Myocyte (in vitro differentiated cells): ENCODE results near the gene PLXNA4. TPM values are rescaled to one million over a fixed set of nuclear protein-coding genes. Genes with fewer than 3 reads are reported as not detected.
"Not testable (repeated sequence)": the region's sequence is repeated elsewhere in the genome, so short reads cannot be mapped to it uniquely, and the experiment has no call there.

ENCODE experiments used
- DNase-seq: peaks from one replicate; pipeline ENCODE4 v3.0.0-alpha.2; 2012; ENCODE audit warnings: low read depth
- total RNA-seq: library from RNA; depleted of rRNA; stranded (reverse); fragments of >200 nt; gene quantifications from 2 replicates; pipeline ENCODE4 v1.2.3, GENCODE V29; 2014

The PLXNA4 gene
- total RNA-seq, 1 donor from 2014 or later: 0.05 TPM

- no peak for DNase-seq
Measured at GRCh38 chr7:132183781-132184380, 392.4 kb downstream of the PLXNA4 start.

- no peak for DNase-seq
Measured at GRCh38 chr7:132182992-132183391, 393.3 kb downstream of the PLXNA4 start.

DNA sequence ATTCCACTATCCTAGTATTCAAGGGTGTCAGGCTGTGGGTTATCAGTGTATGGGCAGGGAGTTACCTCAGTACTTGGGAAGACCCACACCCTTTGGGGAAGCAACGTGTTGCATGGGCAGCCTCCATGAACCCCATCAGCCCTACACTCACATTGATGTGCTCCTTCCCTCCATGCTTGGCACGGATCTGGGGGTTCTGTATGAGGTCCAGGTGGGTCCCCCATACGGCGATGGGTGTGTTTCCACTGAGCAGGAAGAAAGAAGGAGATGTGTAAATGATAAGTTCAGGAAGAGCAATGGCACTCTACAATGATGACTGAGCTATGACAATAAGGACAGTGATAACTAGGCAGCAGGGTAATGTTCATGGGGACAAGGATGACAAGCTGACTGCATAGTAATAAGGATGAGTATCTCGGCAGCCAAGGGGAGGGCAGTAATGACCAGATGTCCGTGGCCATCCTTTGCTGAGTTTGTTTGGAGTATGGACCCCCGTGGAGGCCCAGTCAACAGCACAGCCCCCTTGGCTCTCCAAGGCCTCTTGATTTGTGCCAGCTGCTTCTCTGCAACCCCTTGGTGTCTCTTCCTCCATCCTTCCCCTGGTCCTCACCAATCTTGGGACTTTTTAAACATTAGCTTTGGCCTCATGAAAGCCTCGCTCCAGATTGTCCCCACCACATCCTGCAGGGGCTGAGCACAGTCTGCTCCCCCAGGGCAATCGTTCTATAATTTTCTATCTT lies 394.2 kb downstream of the PLXNA4 start:
- DNase-seq: no peak

GRCh38 chr7:132181371-132181770 lies 394.9 kb downstream of the PLXNA4 start:
- no peak for DNase-seq

GRCh38 chr7:132180481-132180880 lies 395.8 kb downstream of the PLXNA4 start:
- no peak for DNase-seq

GRCh38 chr7:132179681-132180080 lies 396.6 kb downstream of the PLXNA4 start:
- DNase-seq: no peak

GRCh38 chr7:132179080-132179430 lies 397.2 kb downstream of the PLXNA4 start:
- DNase-seq: no peak

DNA sequence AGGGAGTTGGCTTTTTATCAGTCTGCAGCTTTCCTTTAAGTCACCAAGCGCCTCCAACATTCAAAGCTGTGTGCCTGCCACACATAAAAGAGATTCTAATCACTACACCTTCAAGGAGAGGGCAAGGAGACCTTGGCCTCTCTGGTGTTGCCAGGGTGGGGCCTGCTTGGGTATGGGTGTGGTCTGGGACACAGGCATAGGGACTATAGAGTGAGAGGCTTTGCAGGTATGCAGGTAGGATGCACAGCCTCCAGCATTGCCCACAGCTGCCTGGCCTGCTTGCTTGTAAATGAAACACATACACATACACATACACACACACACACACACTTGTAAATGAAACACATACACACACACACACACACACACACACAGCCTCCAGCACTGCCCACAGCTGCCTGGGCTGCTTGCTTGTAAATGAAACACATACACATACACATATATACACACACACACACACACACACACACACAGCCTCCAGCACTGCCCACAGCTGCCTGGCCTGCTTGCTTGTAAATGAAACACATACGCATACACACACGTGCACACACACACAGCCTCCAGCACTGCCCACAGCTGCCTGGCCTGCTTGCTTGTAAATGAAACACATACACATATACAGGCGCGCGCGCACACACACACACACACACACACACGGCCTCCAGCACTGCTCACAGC lies 397.7 kb downstream of the PLXNA4 start:
- DNase-seq: not testable (repeated sequence)

- DNase-seq: no peak
Measured at GRCh38 chr7:132177708-132178401, 398.4 kb downstream of the PLXNA4 start.

DNA sequence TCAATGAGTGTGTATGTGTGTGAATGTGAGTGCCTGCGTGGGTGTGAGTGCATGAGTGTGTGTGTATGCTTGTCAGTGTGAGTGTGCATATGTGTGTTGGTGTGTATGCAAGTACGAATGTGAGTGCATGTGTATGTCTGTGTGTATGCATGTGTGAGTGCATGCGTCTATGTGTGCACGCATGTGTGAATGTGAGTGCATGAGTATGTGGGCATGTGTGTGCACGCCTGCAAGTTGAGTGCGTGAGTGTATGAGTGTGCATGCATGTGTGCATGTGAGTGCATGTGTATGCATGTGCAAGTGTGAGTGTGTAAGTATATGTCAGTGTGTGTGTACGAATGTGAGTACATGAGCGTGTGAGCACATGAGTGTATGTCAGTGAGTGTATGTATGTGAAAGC lies 399.6 kb downstream of the PLXNA4 start:
- DNase-seq: no peak

- no peak for DNase-seq
Measured at GRCh38 chr7:132171130-132171576, 405.1 kb downstream of the PLXNA4 start.

DNA sequence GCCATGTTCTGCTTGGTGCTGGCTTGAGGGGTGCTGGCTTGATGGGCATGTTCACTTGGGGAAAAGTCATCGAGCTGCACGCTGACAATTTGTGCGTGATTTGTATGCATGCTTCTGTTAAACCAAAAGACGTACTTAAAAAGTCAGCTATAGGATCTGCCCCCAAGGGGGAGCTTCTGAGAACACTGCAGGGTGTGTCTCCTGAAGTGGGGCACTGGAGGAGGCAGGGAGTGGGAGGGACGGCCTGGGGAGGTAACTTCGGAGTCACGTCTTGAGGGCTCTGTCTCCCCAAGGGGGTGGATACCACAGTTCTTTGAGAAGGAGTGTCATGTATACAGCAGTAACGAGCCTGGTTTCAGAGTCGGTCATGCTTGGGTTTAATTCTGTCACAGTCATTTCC lies 406.5 kb downstream of the PLXNA4 start:
- DNase-seq: no peak

DNA sequence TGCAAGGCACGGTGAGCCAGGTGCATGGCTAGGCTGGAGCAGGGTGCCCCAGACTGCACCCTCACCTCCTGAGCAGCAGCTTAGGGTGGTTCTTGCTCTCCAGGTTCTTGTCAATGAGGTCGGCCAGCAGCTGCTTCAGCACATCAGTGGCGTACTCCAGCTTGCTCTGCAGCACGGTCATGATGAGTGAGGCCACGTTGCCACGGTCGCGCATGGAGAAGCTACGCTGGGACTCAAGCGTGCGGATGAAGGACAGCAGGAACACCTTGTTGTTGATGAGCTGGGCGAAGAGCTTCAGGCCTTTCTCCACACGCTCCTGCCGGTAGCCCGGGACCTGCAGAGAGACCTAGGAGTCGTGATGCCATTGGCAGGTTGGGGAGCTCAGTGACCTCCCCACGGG lies 408.0 kb downstream of the PLXNA4 start:
- no peak for DNase-seq

DNA sequence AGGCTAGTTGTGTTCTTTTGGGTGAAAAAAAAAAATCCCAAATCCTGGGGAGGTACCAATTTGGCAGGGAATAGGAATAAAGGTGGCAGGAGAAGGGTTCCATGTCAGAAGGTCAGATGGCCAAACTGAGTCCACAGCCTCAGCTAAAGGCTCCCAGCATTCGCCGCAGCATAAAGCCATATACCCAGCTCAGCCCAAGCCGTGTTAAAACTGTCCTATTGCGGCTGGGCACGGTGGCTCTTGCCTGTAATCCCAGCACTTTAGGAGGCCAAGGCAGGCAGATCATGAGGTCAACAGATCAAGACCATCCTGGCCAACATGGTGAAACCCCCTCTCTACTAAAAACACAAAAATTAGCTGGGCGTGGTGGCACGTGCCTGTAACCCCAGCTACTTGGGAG lies 410.6 kb downstream of the PLXNA4 start:
- not testable (repeated sequence) for DNase-seq

DNA sequence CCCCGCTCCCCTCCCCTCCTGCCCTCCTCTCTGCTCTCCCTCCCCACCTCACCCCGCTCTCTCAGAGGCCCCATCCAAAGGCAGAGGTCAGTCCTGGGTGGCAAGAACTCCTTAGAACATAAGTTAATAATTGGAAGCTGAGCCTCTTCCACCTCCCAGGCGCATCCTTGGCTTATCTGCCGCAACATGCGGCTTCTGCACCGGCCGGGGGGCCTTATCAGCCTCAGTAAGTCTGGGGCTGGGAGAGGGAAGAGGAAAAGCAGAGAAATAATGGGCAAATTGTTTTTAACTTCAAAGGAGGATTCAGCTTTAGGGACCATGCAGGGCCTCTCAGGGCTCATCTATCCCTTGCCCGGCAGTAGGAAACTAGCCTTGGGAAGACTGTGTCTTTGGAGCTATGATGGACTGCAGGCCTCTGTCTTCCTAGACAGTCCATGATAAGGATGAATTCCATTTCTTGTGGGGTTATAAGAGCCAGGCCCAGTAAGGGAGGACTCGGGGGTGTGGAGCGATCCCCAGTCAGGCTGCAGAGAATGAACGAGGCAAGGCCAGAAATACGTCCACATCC lies 411.6 kb downstream of the PLXNA4 start:
- no peak for DNase-seq

- DNase-seq: no peak
Measured at GRCh38 chr7:132162556-132163144, 413.6 kb downstream of the PLXNA4 start.

DNA sequence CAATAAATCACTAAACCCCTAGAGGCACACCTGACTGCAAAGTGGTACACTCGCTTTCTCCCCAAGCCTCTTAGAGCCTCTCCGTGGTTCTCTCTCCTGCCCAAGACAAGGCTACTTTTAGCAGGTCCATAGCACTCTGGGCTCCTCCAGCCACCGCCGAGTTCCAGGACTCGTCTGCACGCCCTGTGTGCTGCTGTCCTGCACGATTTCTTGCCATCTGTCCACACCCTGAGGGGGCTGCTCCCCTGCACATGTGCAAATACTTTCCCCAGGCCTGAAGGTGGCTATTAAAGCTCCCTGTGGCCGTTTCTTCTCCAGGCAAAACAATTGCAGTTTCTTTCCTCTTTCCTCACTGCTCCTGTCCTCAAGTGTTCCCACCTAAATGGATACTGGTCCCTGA lies 414.3 kb downstream of the PLXNA4 start:
- no peak for DNase-seq

DNA sequence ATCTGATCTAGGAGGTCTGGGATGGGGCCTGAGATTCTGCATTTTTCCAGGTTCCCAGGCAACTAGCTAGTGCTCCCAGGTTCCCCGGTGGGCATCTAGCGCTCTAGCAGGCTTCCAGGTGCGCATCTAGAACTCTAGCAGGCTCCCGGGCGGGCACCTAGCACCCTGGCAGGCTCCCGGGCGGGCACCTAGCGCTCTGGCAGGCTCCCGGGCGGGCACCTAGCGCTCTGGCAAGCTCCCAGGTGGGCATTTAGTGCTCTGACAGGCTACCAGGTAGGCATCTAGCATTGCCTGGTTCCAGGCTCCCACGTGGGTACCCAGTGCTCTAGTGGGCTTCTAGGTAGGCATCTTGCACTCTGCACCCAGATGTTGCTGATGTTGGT lies 414.7 kb downstream of the PLXNA4 start:
- DNase-seq: no peak

DNA sequence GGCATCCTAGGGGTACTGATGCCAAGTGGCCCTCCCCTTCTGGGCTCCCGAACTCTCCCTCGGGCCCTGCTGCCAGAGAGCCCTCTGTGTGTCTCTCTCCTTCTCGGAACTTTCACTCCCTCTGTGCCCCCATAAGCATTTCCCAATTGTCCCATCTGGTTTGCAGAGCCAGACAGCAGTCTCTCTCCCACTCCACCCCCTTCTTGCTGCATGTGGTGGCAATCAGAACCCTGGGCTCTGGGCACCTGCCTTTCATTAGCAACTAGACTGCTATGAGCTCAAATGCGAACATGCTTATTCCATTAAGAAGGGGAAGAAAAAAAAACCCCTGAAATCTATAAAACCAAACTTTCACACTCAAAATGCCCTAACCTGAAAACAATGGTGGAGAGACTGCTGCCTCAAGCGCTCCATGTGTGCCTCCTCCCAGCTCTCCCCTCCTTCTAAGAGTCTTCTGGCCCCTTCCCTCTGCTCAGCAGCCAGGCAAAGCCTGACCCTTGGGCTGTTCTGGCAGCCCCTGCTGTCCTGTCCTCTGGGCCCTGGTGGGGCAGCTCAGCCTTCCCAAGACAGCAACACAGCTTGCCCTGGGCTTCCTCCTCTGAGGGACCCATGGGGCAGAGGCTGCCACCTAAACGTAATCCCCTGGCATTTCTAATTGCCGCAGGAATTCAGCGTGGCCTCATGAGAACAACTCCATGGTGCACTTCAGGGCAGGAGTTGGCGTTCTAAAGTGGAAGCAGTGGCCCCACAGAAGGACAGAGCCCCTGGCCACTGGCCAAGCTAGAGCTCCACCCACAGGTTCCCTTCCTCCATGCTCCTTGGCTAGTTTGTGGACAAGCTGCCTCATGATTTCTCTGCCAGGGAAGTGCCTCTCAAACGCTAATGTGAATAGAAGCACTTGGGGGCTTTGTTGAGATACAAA lies 415.4 kb downstream of the PLXNA4 start:
- DNase-seq: no peak

GRCh38 chr7:132158841-132159240 lies 417.4 kb downstream of the PLXNA4 start:
- DNase-seq: no peak
